Type B pancreatic cell (in vitro differentiated cells): Measurements from ENCODE around the gene IPO4. TPM values are rescaled to one million over a fixed set of nuclear protein-coding genes. Genes with fewer than 3 reads are reported as not detected.

Experiments
- DNase-seq: peaks from one replicate; pipeline ENCODE4 v3.0.0; 2021; ENCODE audit warnings: mixed read lengths; ENCODE audit not compliant: unreplicated experiment; ENCODE audit errors: extremely low spot score
- H3K27ac Mint-ChIP-seq: 2 replicates; pipeline ENCODE4 v1.8.0; 2021; ENCODE audit warnings: mild to moderate bottlenecking, mixed read lengths
- H3K27me3 Mint-ChIP-seq: 2 replicates; pipeline ENCODE4 v1.8.0; 2021; ENCODE audit warnings: mixed read lengths
- H3K36me3 Mint-ChIP-seq: 2 replicates; pipeline ENCODE4 v1.8.0; 2021; ENCODE audit warnings: mixed read lengths
- H3K4me1 Mint-ChIP-seq: one replicate; pipeline ENCODE4 v1.8.0; 2021; ENCODE audit warnings: mixed read lengths; ENCODE audit not compliant: unreplicated experiment
- H3K4me3 Mint-ChIP-seq: 2 replicates; pipeline ENCODE4 v1.8.0; 2021; ENCODE audit warnings: mild to moderate bottlenecking, mixed read lengths
- H3K9me3 Mint-ChIP-seq: 2 replicates; pipeline ENCODE4 v1.8.0; 2021; ENCODE audit warnings: mixed read lengths
- CTCF ChIP-seq: fragments of 200-600 bp; sonication (generic); conservative IDR thresholded peaks from 2 replicates; pipeline ENCODE4 v1.5.0; 2021; ENCODE audit warnings: antibody characterized with exemption, mild to moderate bottlenecking
- total RNA-seq: library from RNA; stranded (reverse); gene quantifications from 2 replicates; pipeline ENCODE4 v1.2.1, GENCODE V29; 2021; ENCODE audit warnings: low replicate concordance

The IPO4 gene
- total RNA-seq, 1 donor from 2014 or later = 67.1 TPM

- no peaks in the 10 kb centered on the region for H3K27me3 Mint-ChIP-seq
- DNase-seq = no peak
- H3K27ac Mint-ChIP-seq = no peak overlapping the region
- peaks cover 12% of the 10 kb centered on the region for H3K36me3 Mint-ChIP-seq
- no peak for TF ChIP-seq CTCF
- peaks cover 41% of the 10 kb centered on the region for H3K4me1 Mint-ChIP-seq
- peak overlapping the region; percentile 89 for H3K4me3 Mint-ChIP-seq
- no peaks in the 10 kb centered on the region for H3K9me3 Mint-ChIP-seq
Measured at GRCh38 chr14:24143511-24143910, 45.1 kb downstream of the IPO4 start.

GRCh38 chr14:24141097-24141880 is 47.3 kb downstream of the IPO4 start, which contains the start of gene EMC9:
TSS of gene EMC9 (minus strand) at chr14:24141591. CDS start at chr14:24141304, 287 bp downstream.
- Mint-ChIP-seq H3K27ac (peak within 1 kb of the TSS; percentile 89), H3K36me3 (peaks cover 20% of the 10 kb centered on the region), H3K4me1 (peaks cover 44% of the 10 kb centered on the region), H3K4me3 (peak within 1 kb of the TSS; percentile 89), H3K9me3 (no peaks in the 10 kb centered on the region), H3K27me3 (no peaks in the 10 kb centered on the region)
- TF ChIP-seq CTCF = peak; percentile 72
- peak; percentile 99 for DNase-seq

- Mint-ChIP-seq H3K4me3 (peak overlapping the region; percentile 89), H3K27ac (no peak overlapping the region), H3K9me3 (no peaks in the 10 kb centered on the region), H3K36me3 (peaks cover 20% of the 10 kb centered on the region), H3K4me1 (peaks cover 41% of the 10 kb centered on the region), H3K27me3 (no peaks in the 10 kb centered on the region)
- DNase-seq = no peak
- TF ChIP-seq CTCF = no peak
Measured at GRCh38 chr14:24139272-24139934, 49.2 kb downstream of the IPO4 start.

GRCh38 chr14:24138396-24139271 is 50.0 kb downstream of the IPO4 start:
- Mint-ChIP-seq H3K36me3 (peaks cover 20% of the 10 kb centered on the region), H3K27ac (no peak overlapping the region), H3K27me3 (no peaks in the 10 kb centered on the region), H3K9me3 (no peaks in the 10 kb centered on the region), H3K4me3 (peak overlapping the region; percentile 89), H3K4me1 (peaks cover 41% of the 10 kb centered on the region)
- TF ChIP-seq CTCF = no peak
- DNase-seq = no peak
